Astrocyte (in vitro differentiated cells and primary cell): Measurements from ENCODE around the gene RIMS4. TPM values are rescaled to one million over a fixed set of nuclear protein-coding genes. Genes with fewer than 3 reads are reported as not detected.

Experiments used
- DNase-seq: peaks from one replicate; pipeline ENCODE4 v3.0.0-alpha.2; 2010; ENCODE audit warnings: low read depth
- FAIRE-seq: peaks from 2 replicates; lab custom pipeline; 2011; peaks lifted over from hg19 to GRCh38; lab: Jason Lieb, UNC
- H2AFZ ChIP-seq: 2 replicates; pipeline ENCODE4 v1.6.0; 2012; ENCODE audit warnings: low read depth, low read length, inconsistent platforms
- H3K27ac ChIP-seq: 2 replicates; pipeline ENCODE4 v1.5.1; 2011; ENCODE audit warnings: low read depth, low read length, inconsistent platforms
- H3K27me3 ChIP-seq: 2 replicates; pipeline ENCODE4 v1.6.0; 2011; ENCODE audit warnings: low read length, inconsistent platforms; ENCODE audit not compliant: insufficient read depth
- H3K36me3 ChIP-seq: 2 replicates; pipeline ENCODE4 v1.5.1; 2011; ENCODE audit warnings: low read length, inconsistent platforms; ENCODE audit not compliant: insufficient read depth
- H3K4me1 ChIP-seq: 2 replicates; pipeline ENCODE4 v1.5.1; 2011; ENCODE audit warnings: low read length, inconsistent platforms; ENCODE audit not compliant: insufficient read depth
- H3K4me2 ChIP-seq: 2 replicates; pipeline ENCODE4 v1.6.0; 2012; ENCODE audit warnings: low read length, inconsistent platforms
- H3K4me3 ChIP-seq: 2 replicates; pipeline ENCODE4 v1.5.1; 2011; ENCODE audit warnings: low read depth, mild to moderate bottlenecking, low read length, inconsistent platforms; ENCODE audit not compliant: insufficient read depth
- H3K79me2 ChIP-seq: 2 replicates; pipeline ENCODE4 v1.6.0; 2012; ENCODE audit warnings: mild to moderate bottlenecking, low read length, inconsistent platforms; ENCODE audit not compliant: insufficient read depth
- H3K9ac ChIP-seq: 2 replicates; pipeline ENCODE4 v1.6.0; 2012; ENCODE audit warnings: mild to moderate bottlenecking, low read length, inconsistent platforms
- H3K9me3 ChIP-seq: 2 replicates; pipeline ENCODE4 v1.5.1; 2012; ENCODE audit warnings: low read depth, mild to moderate bottlenecking, low read length, inconsistent platforms; ENCODE audit not compliant: insufficient read depth
- H4K20me1 ChIP-seq: 2 replicates; pipeline ENCODE4 v1.6.0; 2012; ENCODE audit warnings: low read length, inconsistent platforms; ENCODE audit not compliant: insufficient read depth
- H3K27ac Mint-ChIP-seq: one replicate; pipeline ENCODE4 v1.8.0; 2021; ENCODE audit warnings: mild to moderate bottlenecking, mixed read lengths; ENCODE audit not compliant: unreplicated experiment
- H3K27me3 Mint-ChIP-seq: one replicate; pipeline ENCODE4 v1.8.0; 2021; ENCODE audit warnings: low read depth, mixed read lengths; ENCODE audit not compliant: unreplicated experiment
- H3K36me3 Mint-ChIP-seq: one replicate; pipeline ENCODE4 v1.8.0; 2021; ENCODE audit warnings: low read depth, mixed read lengths; ENCODE audit not compliant: unreplicated experiment
- H3K4me1 Mint-ChIP-seq: one replicate; pipeline ENCODE4 v1.8.0; 2021; ENCODE audit warnings: low read depth, mixed read lengths; ENCODE audit not compliant: unreplicated experiment
- H3K4me3 Mint-ChIP-seq: one replicate; pipeline ENCODE4 v1.8.0; 2021; ENCODE audit warnings: mild to moderate bottlenecking, moderate library complexity, mixed read lengths; ENCODE audit not compliant: unreplicated experiment
- H3K9me3 Mint-ChIP-seq: one replicate; pipeline ENCODE4 v1.8.0; 2021; ENCODE audit warnings: mild to moderate bottlenecking, mixed read lengths; ENCODE audit not compliant: unreplicated experiment
- EZH2 ChIP-seq: IDR thresholded peaks from 2 replicates; pipeline ENCODE4 v1.6.1; 2012; ENCODE audit warnings: mild to moderate bottlenecking, low read length, inconsistent platforms; ENCODE audit not compliant: insufficient read depth
- total RNA-seq: library from RNA; stranded (reverse); gene quantifications from 2 replicates; pipeline ENCODE4 v1.2.1, GENCODE V29; 2021
- TF ChIP-seq, protein P1 (sequence below): IDR thresholded peaks from 2 replicates; pipeline ENCODE4 v1.5.1; 2011; ENCODE audit warnings: low read depth, mild to moderate bottlenecking, inconsistent platforms, low read length, moderate library complexity; ENCODE audit not compliant: insufficient read depth

RIMS4 gene
- total RNA-seq, 1 donor from 2014 or later = 0.48 TPM

DNA sequence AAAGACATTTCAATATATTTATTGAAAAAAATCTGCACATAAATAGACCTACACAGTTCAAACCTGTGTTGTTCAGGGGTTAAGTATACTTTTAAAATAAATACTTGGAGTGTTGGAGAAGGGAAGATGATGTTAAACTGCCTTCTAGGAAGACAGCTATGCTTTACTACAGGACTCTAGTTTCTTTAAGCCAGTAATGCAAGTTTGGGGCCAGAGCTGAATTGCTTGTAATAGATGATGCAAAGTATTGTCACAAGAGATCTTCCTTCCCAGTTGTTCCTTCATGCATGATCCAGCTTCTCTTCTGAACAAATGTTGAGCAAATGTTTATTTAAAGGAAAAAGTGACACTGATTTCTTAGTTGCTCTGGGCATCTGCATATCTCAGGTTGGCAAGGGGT, 20.2 kb upstream of the RIMS4 start:
- Mint-ChIP-seq H3K9me3 (no peaks in the 10 kb centered on the region), H3K4me1 (peaks cover 6% of the 10 kb centered on the region), H3K4me3 (no peak overlapping the region), H3K36me3 (no peaks in the 10 kb centered on the region), H3K27me3 (no peaks in the 10 kb centered on the region), H3K27ac (no peak overlapping the region)
- no peak overlapping the region for H3K4me2 ChIP-seq
- DNase-seq (no peak), FAIRE-seq (no peak)
- no peaks in the 10 kb centered on the region for H3K4me1 ChIP-seq
- no peaks in the 10 kb centered on the region for H3K36me3 ChIP-seq
- no peaks in the 10 kb centered on the region for H3K79me2 ChIP-seq
- H3K27ac ChIP-seq = no peak overlapping the region
- no peak overlapping the region for H3K4me3 ChIP-seq
- H3K27me3 ChIP-seq = peaks cover 21% of the 10 kb centered on the region
- no peak overlapping the region for H3K9ac ChIP-seq
- H2AFZ ChIP-seq = no peak overlapping the region
- peaks cover 4% of the 10 kb centered on the region for H3K9me3 ChIP-seq
- no peaks in the 10 kb centered on the region for H4K20me1 ChIP-seq
- no peak for TF ChIP-seq EZH2
- TF ChIP-seq, protein P1, sequence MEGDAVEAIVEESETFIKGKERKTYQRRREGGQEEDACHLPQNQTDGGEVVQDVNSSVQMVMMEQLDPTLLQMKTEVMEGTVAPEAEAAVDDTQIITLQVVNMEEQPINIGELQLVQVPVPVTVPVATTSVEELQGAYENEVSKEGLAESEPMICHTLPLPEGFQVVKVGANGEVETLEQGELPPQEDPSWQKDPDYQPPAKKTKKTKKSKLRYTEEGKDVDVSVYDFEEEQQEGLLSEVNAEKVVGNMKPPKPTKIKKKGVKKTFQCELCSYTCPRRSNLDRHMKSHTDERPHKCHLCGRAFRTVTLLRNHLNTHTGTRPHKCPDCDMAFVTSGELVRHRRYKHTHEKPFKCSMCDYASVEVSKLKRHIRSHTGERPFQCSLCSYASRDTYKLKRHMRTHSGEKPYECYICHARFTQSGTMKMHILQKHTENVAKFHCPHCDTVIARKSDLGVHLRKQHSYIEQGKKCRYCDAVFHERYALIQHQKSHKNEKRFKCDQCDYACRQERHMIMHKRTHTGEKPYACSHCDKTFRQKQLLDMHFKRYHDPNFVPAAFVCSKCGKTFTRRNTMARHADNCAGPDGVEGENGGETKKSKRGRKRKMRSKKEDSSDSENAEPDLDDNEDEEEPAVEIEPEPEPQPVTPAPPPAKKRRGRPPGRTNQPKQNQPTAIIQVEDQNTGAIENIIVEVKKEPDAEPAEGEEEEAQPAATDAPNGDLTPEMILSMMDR = no peak

DNA sequence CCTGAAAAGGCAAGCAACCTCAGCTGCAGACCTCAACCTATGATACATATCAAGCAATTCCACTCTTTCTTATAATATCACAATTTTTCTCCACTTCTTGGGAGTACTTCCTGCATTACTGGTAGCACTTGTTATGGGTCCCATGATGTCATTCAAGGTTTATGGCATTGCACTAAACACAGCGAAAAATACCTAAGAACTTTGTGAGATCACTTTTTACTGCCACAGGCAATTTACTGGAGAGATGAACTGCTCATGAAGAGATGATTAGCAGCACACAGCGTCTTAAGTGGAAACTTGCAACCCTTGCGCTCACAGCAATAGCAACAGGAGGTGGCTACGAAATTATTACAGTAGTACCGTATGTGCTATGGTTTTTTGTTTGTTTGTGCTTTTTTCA, 19.3 kb upstream of the RIMS4 start:
- H3K4me3 Mint-ChIP-seq = no peak overlapping the region
- Histone ChIP-seq H4K20me1 (no peaks in the 10 kb centered on the region), H3K4me2 (no peak overlapping the region), H3K4me3 (no peak overlapping the region), H2AFZ (no peak overlapping the region), H3K79me2 (no peaks in the 10 kb centered on the region), H3K36me3 (no peaks in the 10 kb centered on the region), H3K9me3 (peaks cover 4% of the 10 kb centered on the region), H3K4me1 (no peaks in the 10 kb centered on the region), H3K27ac (no peak overlapping the region), H3K9ac (no peak overlapping the region), H3K27me3 (peaks cover 18% of the 10 kb centered on the region)
- peaks cover 6% of the 10 kb centered on the region for H3K4me1 Mint-ChIP-seq
- H3K9me3 Mint-ChIP-seq = peaks cover 2% of the 10 kb centered on the region
- TF ChIP-seq, protein P1 = no peak
- TF ChIP-seq EZH2 = no peak
- H3K27ac Mint-ChIP-seq = no peak overlapping the region
- FAIRE-seq (no peak), DNase-seq (no peak)
- no peaks in the 10 kb centered on the region for H3K36me3 Mint-ChIP-seq
- no peaks in the 10 kb centered on the region for H3K27me3 Mint-ChIP-seq

DNA sequence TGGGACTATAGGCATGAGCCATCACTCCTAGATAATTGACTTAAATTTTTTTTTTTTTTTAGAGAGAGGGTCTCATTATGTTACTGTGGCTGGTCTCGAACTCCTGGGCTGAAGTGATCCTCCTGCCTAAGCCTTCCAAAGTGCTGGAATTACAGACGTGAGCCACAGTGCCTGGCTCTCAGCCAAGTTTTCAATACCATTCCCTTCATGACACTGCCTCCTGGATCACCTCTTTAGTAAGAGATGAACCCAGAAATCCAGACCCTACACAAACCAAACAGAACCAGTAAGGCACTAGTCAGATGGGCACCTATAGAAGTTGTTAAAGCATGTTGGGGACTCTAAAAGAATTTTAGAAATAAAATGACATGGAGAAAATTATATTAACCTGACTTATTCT, 18.3 kb upstream of the RIMS4 start:
- no peaks in the 10 kb centered on the region for H3K79me2 ChIP-seq
- no peak overlapping the region for H3K4me3 ChIP-seq
- no peak overlapping the region for H3K4me2 ChIP-seq
- H3K27ac Mint-ChIP-seq = no peak overlapping the region
- H2AFZ ChIP-seq = no peak overlapping the region
- no peak overlapping the region for H3K27ac ChIP-seq
- DNase-seq = no peak
- peaks cover 4% of the 10 kb centered on the region for H3K9me3 ChIP-seq
- H4K20me1 ChIP-seq = no peaks in the 10 kb centered on the region
- peaks cover 2% of the 10 kb centered on the region for H3K9me3 Mint-ChIP-seq
- H3K27me3 Mint-ChIP-seq = peaks cover 3% of the 10 kb centered on the region
- H3K4me3 Mint-ChIP-seq = no peak overlapping the region
- FAIRE-seq = no peak
- H3K4me1 ChIP-seq = no peaks in the 10 kb centered on the region
- H3K9ac ChIP-seq = no peak overlapping the region
- peaks cover 16% of the 10 kb centered on the region for H3K27me3 ChIP-seq
- H3K4me1 Mint-ChIP-seq = peaks cover 6% of the 10 kb centered on the region
- H3K36me3 Mint-ChIP-seq = no peaks in the 10 kb centered on the region
- no peak for TF ChIP-seq EZH2
- TF ChIP-seq, protein P1 = no peak
- H3K36me3 ChIP-seq = no peaks in the 10 kb centered on the region
